Suppressor macrophage (primary cell): ENCODE measurements around the gene CRMP1.
"Not testable (repeated sequence)": the region's sequence is repeated elsewhere in the genome, so short reads cannot be mapped to it uniquely, and the experiment has no call there.

Experiments
- DNase-seq, 4 experiments: peaks; one replicate each; pipeline ENCODE4 v3.0.0-alpha.2; 2020 to 2022

The CRMP1 gene

GRCh38 chr4:5854929-5855328 is 38.0 kb downstream of the CRMP1 start:
- DNase-seq = no peak

- no peak for DNase-seq
These were observed 40.2 kb downstream of the CRMP1 start for GRCh38 chr4:5852523-5853202.

- DNase-seq = no peak
These were observed 41.1 kb downstream of the CRMP1 start for GRCh38 chr4:5851637-5852301.

- no peak for DNase-seq
These were observed 47.6 kb downstream of the CRMP1 start for GRCh38 chr4:5845035-5845905.

GRCh38 chr4:5843573-5844530 is 49.0 kb downstream of the CRMP1 start:
- DNase-seq = peak in 1 of 4 experiments; percentile 25

DNA sequence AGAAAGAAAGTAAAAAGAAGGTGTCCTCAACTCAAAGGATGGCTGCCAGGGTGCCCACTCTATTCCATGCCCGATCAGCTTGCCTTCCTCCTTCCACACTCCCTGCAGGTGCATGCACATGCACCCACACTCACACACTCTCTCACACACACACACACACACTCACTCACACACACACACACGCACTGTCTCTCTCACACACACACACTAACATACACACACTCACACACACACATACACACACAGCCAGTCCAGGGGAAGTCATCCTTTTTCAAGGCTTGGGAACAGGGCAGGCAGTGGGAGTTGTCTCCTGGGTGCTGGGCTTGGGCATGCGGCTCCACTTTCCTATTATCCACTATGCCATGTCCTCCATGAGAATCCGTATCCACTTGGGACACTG is 50.4 kb downstream of the CRMP1 start:
- DNase-seq = no peak

- no peak for DNase-seq
These were observed 52.9 kb downstream of the CRMP1 start for GRCh38 chr4:5839751-5840674.

- no peak for DNase-seq
These were observed 53.6 kb downstream of the CRMP1 start for GRCh38 chr4:5839332-5839731.

GRCh38 chr4:5837483-5837882 is 55.4 kb downstream of the CRMP1 start:
- not testable (repeated sequence) for DNase-seq

DNA sequence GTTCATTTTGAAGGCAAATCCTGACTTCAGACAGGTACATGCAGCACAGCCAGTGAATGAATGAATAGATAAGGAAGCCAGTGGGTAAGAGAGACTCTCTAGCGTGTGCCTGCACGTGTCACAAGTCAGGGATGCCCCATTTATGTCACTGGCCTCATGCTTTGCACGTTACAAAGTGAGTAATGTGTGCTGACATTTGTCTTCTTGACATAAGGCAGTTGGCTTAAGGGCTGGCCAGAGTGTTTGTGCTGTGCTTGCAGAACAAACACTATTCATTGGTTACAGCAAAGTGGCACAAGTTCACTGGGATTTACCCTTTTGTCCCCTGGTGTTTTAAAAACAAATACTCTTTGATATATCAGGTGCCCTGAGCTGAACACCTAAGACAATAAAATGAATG is 55.9 kb downstream of the CRMP1 start:
- DNase-seq = no peak

- peak; percentile 8 to 51 (median 36) for DNase-seq
These were observed 64.9 kb downstream of the CRMP1 start for GRCh38 chr4:5828005-5828391.

- peak; percentile 31 to 60 (median 54) for DNase-seq
These were observed 65.5 kb downstream of the CRMP1 start for GRCh38 chr4:5827108-5828004.

GRCh38 chr4:5826437-5827107 is 66.3 kb downstream of the CRMP1 start:
- DNase-seq = no peak

GRCh38 chr4:5825321-5826041 is 67.4 kb downstream of the CRMP1 start:
- no peak for DNase-seq

GRCh38 chr4:5824635-5825034 is 68.3 kb downstream of the CRMP1 start:
- peak; percentile 24 to 47 (median 38) for DNase-seq

GRCh38 chr4:5824227-5824626 is 68.7 kb downstream of the CRMP1 start:
- no peak for DNase-seq

DNA sequence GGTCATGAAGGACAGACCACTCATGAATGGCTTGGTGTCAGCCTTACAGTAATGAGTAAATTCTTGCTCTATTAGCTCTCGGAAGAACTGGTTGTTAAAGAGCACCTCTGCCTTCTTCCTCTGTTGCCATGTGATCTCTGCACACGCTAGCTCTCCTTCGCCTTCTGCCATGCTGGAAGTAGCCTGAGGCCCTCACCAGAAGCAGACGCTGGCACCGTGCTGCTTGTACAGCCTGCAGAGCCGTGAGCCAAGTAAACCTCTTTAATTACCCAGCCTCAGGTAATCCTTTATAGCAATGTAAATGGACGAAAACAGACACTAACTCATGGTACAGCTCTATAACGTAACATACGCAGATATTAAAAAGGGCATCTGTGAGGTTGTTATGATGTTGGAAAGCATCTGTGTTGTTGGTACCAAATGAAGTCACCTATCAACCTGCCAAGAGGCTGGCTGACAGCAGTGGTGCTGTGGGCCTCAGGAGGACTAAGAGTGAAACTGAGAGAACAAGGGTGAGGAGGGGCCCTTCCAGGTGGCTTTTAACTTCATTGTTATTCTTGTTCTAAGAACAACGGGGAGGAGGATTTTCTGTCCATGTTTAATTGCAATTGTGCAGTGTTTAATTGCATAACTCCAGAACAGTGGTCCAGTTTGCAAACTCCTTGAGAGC is 69.2 kb downstream of the CRMP1 start:
- DNase-seq = no peak

- DNase-seq = no peak
These were observed 70.3 kb downstream of the CRMP1 start for GRCh38 chr4:5822619-5823018.
